Measurements from ENCODE around the gene MAPK14. TPM values are rescaled to one million over a fixed set of nuclear protein-coding genes. Genes with fewer than 3 reads are reported as not detected.

MAPK14 gene
- total and polyA plus RNA-seq, 10 of the 15 experiments (the other 5 are each of a cell fraction or from before 2014, with no cell fraction given), result 12.5 to 59.5 (median 43.0) TPM

GRCh38 chr6:36067374-36068011, 39.9 kb downstream of the MAPK14 start (continued):
- TF ChIP-seq TCF3 (IDR thresholded peaks at IDR 0.05; ENCODE audit: borderline replicate concordance, insufficient read depth, low read depth, low read length), result no peak

DNA sequence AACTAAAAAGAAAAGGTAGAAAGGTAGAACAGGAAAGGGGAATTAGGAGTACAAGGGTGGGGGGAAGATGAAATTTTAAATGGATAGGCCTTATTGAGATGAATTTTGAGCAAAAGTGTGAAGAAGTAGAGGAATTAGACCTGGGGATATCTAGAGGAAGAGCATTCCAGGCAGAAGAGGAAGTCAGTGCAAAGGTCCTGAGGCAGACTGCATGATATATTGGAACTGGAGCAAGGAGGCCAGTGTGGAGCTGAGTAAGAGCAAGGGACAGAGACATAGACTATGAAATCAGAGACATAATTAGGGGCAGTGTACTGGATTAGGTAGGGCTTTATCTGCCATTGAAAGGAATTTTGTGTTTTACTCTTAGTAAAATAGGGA, 40.4 kb downstream of the MAPK14 start:
- no peaks in the 10 kb centered on the region for H4K20me1 ChIP-seq (ENCODE audit: control insufficient read depth, insufficient read depth)
- in situ Hi-C loops (cut with MboI), result no loop called here
- SMC1A ChIA-PET (ENCODE audit: uncharacterized antibody, unreplicated experiment), result interaction anchor here (1.4 kb wide), 1 partner anchor 39 kb away, joined by 3 read pairs; no protein-coding TSS in a partner anchor

DNA sequence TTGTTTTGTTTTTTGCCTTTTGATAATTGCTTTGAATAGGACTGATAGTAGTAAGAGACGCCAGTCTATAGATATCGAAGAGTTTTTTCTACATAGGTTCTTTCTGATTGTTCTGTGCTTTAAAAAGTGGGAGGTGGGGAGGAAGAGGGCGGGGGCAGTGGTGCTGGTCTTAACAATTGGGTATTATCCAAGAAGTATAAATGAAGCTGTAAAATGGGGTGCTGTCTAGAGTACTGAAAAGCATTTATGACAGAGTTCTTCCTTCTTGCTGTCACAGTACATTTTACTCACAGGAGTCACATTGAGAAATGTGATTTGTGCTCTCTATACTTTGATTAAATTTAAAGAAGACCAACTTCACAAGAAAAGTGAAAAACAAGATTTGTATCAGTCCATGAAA, 41.0 kb downstream of the MAPK14 start:
- Histone ChIP-seq H3K36me3 (ENCODE audit: control insufficient read depth in 2 of 2, insufficient read depth in 2 of 2, low read length in 1 of 2) (peaks cover 0 to 1% of the 10 kb centered on the region in 2 experiments; a peak in 1 of 4 replicates), H3K79me2 (ENCODE audit: control insufficient read depth, insufficient read depth, low read length) (peaks cover 16% of the 10 kb centered on the region), H2AFZ (ENCODE audit: control insufficient read depth, low read depth, low read length) (no peak overlapping the region), H3K27ac (ENCODE audit: control insufficient read depth, insufficient read depth) (no peak overlapping the region), H4K20me1 (ENCODE audit: control insufficient read depth, insufficient read depth) (no peaks in the 10 kb centered on the region), H3K4me3 (no peak overlapping the region), H3K9ac (ENCODE audit: control insufficient read depth, insufficient read depth, low read length) (no peak overlapping the region), H3K4me2 (ENCODE audit: control insufficient read depth, insufficient read depth) (no peak overlapping the region), H3K27me3 (replicated peaks in 1 of 2; ENCODE audit: control insufficient read depth in 2 of 2, insufficient read depth in 2 of 2, low read length in 1 of 2) (no peaks in the 10 kb centered on the region), H3K9me3 (replicated peaks; ENCODE audit: control insufficient read depth, insufficient read depth, low read length) (no peaks in the 10 kb centered on the region), H3K4me1 (ENCODE audit: control insufficient read depth, insufficient read depth, low read length) (peaks cover 3% of the 10 kb centered on the region; the same call in 1 of the 2 replicates)
- WGBS (ENCODE audit: insufficient coverage, insufficient replicate concordance, low lambda C conversion rate, missing lambda C conversion rate), result 96% methylated on average over 3 of the region's 3 CpGs
- BruUV-seq (replicated peaks), result no TSS peak
- no peak for DNase-seq (ENCODE audit: low read depth, low spot score)
- in situ Hi-C loops (cut with MboI) (no loop called here), intact Hi-C loops (cut with micrococcal nuclease; ENCODE audit: unreplicated experiment) (no loop called here)
- ChIA-PET POLR2A (interaction anchor here (1.3 kb wide), 1 partner anchor 30 kb away, joined by 3 read pairs; no protein-coding TSS in a partner anchor), RAD21 (ENCODE audit: unreplicated experiment) (interaction anchor here (1.2 kb wide), 1 partner anchor 40 kb away, joined by 4 read pairs; no protein-coding TSS in a partner anchor), CTCF (interaction anchor here (2.7 kb wide), 1 partner anchor 27 kb away, joined by 15 read pairs; no protein-coding TSS in a partner anchor), SMC1A (ENCODE audit: uncharacterized antibody, unreplicated experiment) (interaction anchor here (0.7 to 2.8 kb wide), 6 partner anchors 9 to 40 kb away, joined by 3 to 15 read pairs (median 3); no protein-coding TSS in a partner anchor)
- ATAC-seq, result no peak
- no peak for FAIRE-seq
- TF ChIP-seq JUNB (IDR thresholded peaks at IDR 0.05) (no peak), REST (IDR thresholded peaks at IDR 0.05; ENCODE audit: low read depth, low read length) (peak; percentile 47; the same call in 1 of the 2 replicates)

More for the DNA sequence above, 40.4 kb downstream of the MAPK14 start:
- H2AFZ ChIP-seq (ENCODE audit: control insufficient read depth, low read depth, low read length), result no peak overlapping the region
- ChIA-PET POLR2A (interaction anchor here (1.3 kb wide), 1 partner anchor 30 kb away, joined by 3 read pairs; no protein-coding TSS in a partner anchor), CTCF (interaction anchor here (2.7 kb wide), 1 partner anchor 27 kb away, joined by 15 read pairs; no protein-coding TSS in a partner anchor), RAD21 (ENCODE audit: unreplicated experiment) (interaction anchor here (1.9 kb wide), 1 partner anchor 39 kb away, joined by 13 read pairs; the partner anchor contains the start of gene MAPK14)
- no peaks in the 10 kb centered on the region for H3K9me3 ChIP-seq (replicated peaks; ENCODE audit: control insufficient read depth, insufficient read depth, low read length)
- intact Hi-C loops (cut with micrococcal nuclease; ENCODE audit: unreplicated experiment), result no loop called here
- no peak for ATAC-seq
- no peaks in the 10 kb centered on the region; a peak in 1 of 4 replicates for H3K36me3 ChIP-seq (ENCODE audit: control insufficient read depth in 2 of 2, insufficient read depth in 2 of 2, low read length in 1 of 2)
- TF ChIP-seq TBL1XR1 (IDR thresholded peaks at IDR 0.05; ENCODE audit: low read depth, low read length) (no peak), TCF7 (IDR thresholded peaks at IDR 0.05; ENCODE audit: borderline replicate concordance) (no peak), SIX5 (IDR thresholded peaks at IDR 0.05; ENCODE audit: low read depth, low read length, severe bottlenecking) (no peak), ATF7 (IDR thresholded peaks at IDR 0.05; ENCODE audit: low read depth) (no peak), ZNF217 (IDR thresholded peaks at IDR 0.05) (no peak)
- FAIRE-seq, result no peak
- TSS peak; percentile 41 for BruUV-seq (replicated peaks)
- H3K4me1 ChIP-seq (ENCODE audit: control insufficient read depth, insufficient read depth, low read length), result peaks cover 3% of the 10 kb centered on the region; the same call in 1 of the 2 replicates
- H3K27ac ChIP-seq (ENCODE audit: control insufficient read depth, insufficient read depth), result no peak overlapping the region
- H3K27me3 ChIP-seq (replicated peaks in 1 of 2; ENCODE audit: control insufficient read depth in 2 of 2, insufficient read depth in 2 of 2, low read length in 1 of 2), result no peaks in the 10 kb centered on the region
- no peak overlapping the region for H3K4me2 ChIP-seq (ENCODE audit: control insufficient read depth, insufficient read depth)
- no peak overlapping the region for H3K4me3 ChIP-seq
- H3K9ac ChIP-seq (ENCODE audit: control insufficient read depth, insufficient read depth, low read length), result no peak overlapping the region
- H3K79me2 ChIP-seq (ENCODE audit: control insufficient read depth, insufficient read depth, low read length), result peaks cover 16% of the 10 kb centered on the region
- DNase-seq (ENCODE audit: low read depth, low spot score), result no peak
